Stimulated activated CD8-positive, alpha-beta memory T cell treated with anti-CD3 and anti-CD28 coated beads, Interleukin-4, amount 100 ng/mL, for 24 hours (primary cell): ENCODE results near the gene STARD9.

Experiments
- DNase-seq: peaks from one replicate; pipeline ENCODE4 v3.0.0-alpha.2; 2020; ENCODE audit warnings: low read depth

STARD9 gene

GRCh38 chr15:42627485-42627884, 52.1 kb downstream of the STARD9 start:
- DNase-seq: no peak

- no peak for DNase-seq
Measured at GRCh38 chr15:42628761-42629160, 53.4 kb downstream of the STARD9 start.

DNA sequence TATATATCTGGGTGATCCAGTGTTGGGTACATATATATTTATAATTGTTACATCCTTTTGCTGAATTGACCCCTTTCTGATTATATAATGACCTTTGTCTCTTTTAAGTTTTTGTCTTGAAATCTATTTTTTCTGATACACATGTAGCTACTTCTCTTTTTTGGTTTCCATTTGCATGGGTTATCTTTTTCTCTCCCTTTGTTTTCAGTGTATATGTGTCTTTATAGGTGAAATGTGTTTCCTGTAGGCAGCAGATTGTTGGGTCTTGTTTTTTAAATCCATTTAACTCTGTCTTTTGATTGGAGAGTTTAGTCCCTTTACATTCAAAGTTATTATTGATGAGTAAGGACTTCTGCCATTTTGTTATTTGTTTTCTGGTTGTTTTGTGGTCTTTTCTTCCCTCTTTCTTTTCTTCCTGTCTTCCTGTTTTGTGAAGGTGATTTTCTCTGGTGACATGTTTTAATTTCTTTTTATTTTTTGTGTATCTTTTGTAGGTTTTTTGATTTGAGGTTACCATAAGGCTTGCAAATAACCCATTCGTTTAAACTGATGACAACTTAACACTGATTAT, 56.8 kb downstream of the STARD9 start:
- DNase-seq: no peak

DNA sequence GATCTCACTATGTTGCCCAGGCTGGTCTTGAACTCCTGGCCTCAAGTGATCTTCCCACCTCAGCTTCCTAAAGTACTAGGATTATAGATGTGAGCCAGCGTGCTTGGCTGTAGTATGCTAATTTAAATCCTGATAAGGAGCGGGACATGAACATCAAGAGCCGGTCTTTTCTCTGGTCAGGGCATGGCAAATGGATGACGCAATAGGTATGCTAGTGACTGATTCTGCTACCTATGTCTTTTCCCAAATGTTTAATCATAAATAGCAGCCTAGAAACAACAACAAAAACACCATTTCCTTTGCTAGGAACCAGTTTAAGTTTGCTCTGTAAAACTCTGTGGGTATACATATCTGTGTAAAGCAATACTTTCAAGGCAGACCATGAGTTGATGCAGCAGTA, 64.7 kb downstream of the STARD9 start:
- no peak for DNase-seq

DNA sequence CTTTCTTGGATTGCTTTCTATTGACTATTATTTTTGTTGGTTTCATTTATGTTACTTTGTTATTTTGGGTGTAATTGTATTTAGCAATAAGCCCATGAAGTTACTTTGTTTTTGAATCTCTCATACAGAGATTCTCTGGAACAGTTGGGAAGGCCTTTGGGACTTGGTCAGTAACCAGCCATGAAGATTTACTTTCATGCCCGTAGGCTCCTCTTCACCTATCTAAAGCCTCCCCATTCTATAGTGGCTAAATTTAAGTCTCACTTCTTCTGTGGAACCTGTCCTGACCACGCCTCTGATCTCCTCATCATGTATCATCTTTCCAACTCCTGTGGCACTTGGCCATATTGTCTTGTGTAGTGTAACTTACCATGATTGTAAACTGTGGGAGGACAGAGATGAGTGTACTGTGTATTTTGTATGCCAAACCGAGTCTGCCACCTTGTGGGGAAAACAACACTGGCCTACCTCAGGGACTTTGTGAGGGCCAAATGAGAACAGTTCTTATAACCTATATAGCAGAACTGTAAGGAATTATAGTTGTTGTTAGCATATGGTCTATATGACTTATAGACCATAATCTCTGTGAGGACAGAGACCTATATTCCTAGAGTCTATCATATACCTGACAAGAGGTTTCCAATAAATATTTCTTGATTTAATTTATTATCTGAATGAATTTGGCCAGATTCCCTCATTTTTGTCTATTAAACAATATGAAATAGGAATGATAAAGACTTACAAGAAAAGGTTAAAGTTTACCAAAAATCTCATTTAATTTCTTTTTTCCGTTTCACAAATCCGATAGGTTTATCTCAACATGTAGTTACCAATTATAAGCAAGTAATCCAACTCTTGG, 75.0 kb downstream of the STARD9 start:
- peak; percentile 17 for DNase-seq

GRCh38 chr15:42665827-42666226, 90.4 kb downstream of the STARD9 start:
- DNase-seq: no peak

DNA sequence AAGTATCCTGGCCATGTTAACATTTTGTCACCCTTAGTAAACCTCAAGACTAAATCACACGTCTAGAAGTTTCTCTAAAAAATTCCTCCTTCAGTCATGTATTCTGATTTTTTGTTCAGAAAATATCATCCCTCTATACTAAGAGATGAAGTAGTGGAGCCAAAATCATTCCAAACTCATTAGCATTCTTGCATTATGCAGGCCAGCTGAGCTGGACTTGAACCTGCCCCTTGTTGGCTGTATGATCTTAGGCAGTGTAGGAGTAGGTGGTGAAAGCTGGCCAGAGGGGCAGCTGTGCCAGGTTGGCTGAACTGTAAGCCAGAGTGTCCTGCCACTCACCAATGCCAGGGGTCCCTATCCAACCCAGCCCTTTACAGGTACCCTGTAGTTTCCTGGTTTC, 92.4 kb downstream of the STARD9 start:
- no peak for DNase-seq

- no peak for DNase-seq
Measured at GRCh38 chr15:42670451-42670850, 95.0 kb downstream of the STARD9 start.

DNA sequence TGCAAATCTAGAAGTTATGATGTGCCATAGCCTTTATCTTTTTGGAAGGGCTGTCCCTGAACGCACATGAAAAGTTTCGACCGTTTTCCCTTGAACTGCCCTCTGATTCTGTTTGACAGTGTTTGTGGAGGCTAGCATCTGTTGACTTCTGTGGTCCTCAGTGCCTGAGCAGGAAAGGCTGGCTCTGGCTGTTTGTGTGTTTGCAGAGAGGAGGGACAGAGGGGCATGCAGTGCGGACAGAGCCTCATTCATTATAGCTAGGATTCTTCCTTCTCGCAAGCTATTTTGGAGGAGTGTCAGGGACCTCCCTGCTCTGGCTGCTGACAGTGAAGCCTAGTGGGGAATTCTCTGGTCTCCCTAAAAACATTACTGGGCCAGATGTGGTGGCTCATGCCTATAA, 97.0 kb downstream of the STARD9 start:
- no peak for DNase-seq

GRCh38 chr15:42674472-42674871, 99.1 kb downstream of the STARD9 start:
- no peak for DNase-seq

- no peak for DNase-seq
Measured at GRCh38 chr15:42675021-42675420, 99.6 kb downstream of the STARD9 start.

DNA sequence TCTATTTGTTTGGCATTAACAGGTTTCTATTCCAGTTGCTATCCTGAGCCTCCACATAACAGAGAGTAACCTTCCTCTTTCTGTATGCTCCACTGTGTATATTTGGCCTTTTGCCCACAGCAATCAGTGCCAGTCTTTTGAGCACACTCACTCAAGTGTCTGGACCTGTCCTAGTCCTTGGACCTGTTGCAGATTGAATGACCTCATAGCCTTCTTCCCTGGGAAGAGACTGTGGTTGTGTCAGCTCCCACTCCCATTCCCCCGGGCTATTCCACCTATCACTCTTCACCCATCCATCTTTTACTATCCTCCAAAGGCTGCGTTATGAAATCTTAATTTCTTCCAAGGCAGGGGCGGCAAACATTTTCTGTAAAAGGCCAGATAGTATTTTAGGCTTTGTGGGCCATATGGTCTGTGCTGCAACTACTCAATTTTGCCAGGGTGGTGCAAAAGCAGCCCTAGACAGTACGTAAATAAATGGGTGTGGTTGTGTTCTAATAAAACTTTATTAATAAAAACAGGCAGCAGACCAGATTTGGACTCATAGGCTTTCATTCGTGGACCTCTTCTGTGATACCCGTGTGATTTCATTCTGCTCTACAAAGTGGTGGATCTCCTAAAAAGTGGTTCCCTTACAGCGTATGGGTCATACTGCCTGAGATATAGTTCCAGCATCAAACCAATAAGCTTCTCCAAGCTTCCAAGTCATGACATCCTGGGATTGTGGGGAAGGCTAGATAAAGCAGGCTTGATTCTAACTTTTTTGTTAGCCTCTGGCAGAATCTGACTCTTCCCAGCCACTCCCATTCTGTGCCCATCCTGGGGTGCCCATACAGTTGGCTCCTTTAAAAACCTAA, 104.1 kb downstream of the STARD9 start:
- no peak for DNase-seq

GRCh38 chr15:42680142-42680482, 104.7 kb downstream of the STARD9 start:
- peak; percentile 23 for DNase-seq

GRCh38 chr15:42681119-42681518, 105.7 kb downstream of the STARD9 start:
- no peak for DNase-seq

GRCh38 chr15:42686281-42686680, 110.9 kb downstream of the STARD9 start:
- DNase-seq: no peak

DNA sequence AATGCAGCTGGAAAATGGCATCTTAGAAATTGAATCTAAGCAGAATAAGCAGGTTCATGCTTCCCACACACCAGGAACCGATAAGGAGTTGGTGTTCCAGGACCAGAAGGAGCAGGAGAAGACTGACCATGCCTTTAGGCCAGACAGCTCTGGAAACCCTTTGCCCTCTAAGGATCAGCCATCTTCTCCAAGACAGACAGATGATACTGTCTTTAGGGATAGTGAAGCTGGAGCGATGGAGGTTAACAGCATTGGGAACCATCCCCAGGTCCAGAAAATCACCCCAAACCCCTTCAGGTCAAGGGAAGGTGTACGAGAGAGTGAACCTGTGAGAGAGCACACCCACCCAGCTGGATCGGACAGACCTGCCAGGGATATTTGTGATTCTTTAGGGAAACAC, 112.3 kb downstream of the STARD9 start:
- no peak for DNase-seq

GRCh38 chr15:42688301-42688700, 112.9 kb downstream of the STARD9 start:
- no peak for DNase-seq

DNA sequence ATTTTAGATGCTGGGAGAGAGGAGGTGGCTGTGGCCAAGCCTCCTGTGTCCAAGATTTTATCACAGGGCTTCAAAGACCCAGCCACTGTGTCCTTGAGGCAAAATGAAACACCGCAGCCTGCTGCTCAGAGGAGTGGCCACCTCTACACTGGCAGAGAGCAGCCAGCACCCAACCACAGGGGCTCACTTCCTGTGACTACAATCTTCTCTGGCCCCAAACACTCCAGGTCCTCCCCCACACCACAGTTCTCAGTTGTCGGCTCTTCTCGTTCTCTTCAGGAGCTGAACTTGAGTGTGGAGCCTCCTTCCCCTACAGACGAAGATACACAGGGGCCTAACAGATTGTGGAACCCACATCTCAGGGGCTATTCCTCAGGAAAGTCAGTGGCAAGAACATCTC, 115.9 kb downstream of the STARD9 start:
- DNase-seq: no peak

GRCh38 chr15:42691770-42692169, 116.4 kb downstream of the STARD9 start:
- DNase-seq: no peak

GRCh38 chr15:42692536-42692935, 117.1 kb downstream of the STARD9 start:
- no peak for DNase-seq

GRCh38 chr15:42692997-42693396, 117.6 kb downstream of the STARD9 start:
- DNase-seq: no peak

DNA sequence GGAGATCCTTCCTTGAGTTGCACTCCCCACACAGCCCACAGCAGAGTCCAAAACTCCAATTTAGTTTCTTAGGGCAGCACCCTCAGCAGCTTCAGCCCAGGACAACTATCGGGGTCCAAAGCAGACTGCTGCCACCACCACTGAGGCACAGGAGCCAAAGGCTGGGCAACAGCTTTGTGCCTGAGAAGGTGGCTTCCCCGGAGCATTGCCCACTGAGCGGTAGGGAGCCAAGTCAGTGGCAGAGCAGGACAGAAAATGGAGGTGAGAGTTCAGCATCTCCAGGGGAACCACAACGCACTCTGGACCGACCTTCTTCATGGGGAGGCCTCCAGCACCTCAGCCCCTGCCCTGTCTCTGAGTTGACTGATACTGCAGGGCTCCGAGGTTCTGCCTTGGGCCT, 118.1 kb downstream of the STARD9 start:
- DNase-seq: no peak

DNA sequence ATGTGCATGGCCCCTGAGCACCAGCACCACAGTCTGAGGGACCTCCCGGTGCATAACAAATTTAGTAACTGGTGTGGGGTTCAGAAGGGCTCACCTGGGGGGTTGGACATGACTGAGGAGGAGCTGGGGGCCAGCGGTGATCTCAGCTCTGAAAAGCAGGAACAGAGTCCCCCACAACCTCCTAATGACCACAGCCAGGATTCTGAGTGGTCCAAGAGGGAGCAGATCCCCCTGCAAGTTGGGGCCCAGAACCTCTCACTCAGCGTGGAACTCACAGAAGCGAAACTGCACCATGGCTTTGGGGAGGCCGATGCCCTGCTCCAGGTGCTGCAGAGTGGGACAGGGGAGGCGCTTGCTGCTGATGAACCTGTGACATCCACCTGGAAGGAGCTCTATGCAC, 118.5 kb downstream of the STARD9 start:
- DNase-seq: no peak
